ENCODE data around the gene CKB. TPM values are rescaled to one million over a fixed set of nuclear protein-coding genes. Genes with fewer than 3 reads are reported as not detected.

CKB gene
- total and polyA plus RNA-seq, 2 donors (not counting 1 experiment from before 2014, with no cell fraction given): 3.1 to 4.7 TPM

GRCh38 chr14:103509864-103510723 is 12.5 kb downstream of the CKB start:
- Histone ChIP-seq H4K20me1 (ENCODE audit: control insufficient read depth, insufficient read depth, low read length, poor library complexity, severe bottlenecking) (no peaks in the 10 kb centered on the region), H3K4me3 (ENCODE audit: control extremely low read depth in 1 of 5, extremely low read depth in 1 of 5, insufficient read depth in 1 of 5, low read depth in 2 of 5, low read length in 4 of 5) (no peak overlapping the region), H3K4me2 (replicated peaks; ENCODE audit: low read depth, low read length, poor library complexity, severe bottlenecking) (no peak overlapping the region), H3K27me3 (replicated peaks in 1 of 4; ENCODE audit: control extremely low read depth in 1 of 4, control insufficient read depth in 3 of 4, insufficient read depth in 4 of 4, low read length in 3 of 4) (no peaks in the 10 kb centered on the region), H3K4me1 (ENCODE audit: control insufficient read depth in 2 of 2, insufficient read depth in 2 of 2, low read length in 2 of 2) (no peaks in the 10 kb centered on the region), H3K27ac (ENCODE audit: low read length in 2 of 2) (no peak overlapping the region), H3K79me2 (ENCODE audit: control insufficient read depth, insufficient read depth, low read length) (no peaks in the 10 kb centered on the region), H3K36me3 (replicated peaks in 1 of 2; ENCODE audit: control extremely low read depth in 1 of 2, control insufficient read depth in 1 of 2, extremely low read depth in 1 of 2, insufficient read depth in 2 of 2, low read length in 1 of 2) (peaks cover 0 to 7% of the 10 kb centered on the region in 2 experiments), H3K9me3 (ENCODE audit: control extremely low read depth in 1 of 3, control insufficient read depth in 2 of 3, insufficient read depth in 1 of 3, low read length in 2 of 3) (no peaks in the 10 kb centered on the region), H3K9ac (ENCODE audit: low read length) (no peak overlapping the region), H2AFZ (ENCODE audit: insufficient read depth, low read depth, low read length, poor library complexity, severe bottlenecking) (no peak overlapping the region)
- no peaks in the 10 kb centered on the region for H3K27me3 Mint-ChIP-seq
- intact Hi-C loops (cut with micrococcal nuclease): no loop called here
- TF ChIP-seq CTCF (IDR thresholded peaks at IDR 0.05) (no peak), EZH2 (IDR thresholded peaks at IDR 0.05; ENCODE audit: borderline replicate concordance, insufficient read depth, low read depth, low read length, poor library complexity, severe bottlenecking) (no peak)
- H3K4me3 Mint-ChIP-seq: no peak overlapping the region
- H3K27ac Mint-ChIP-seq: no peak overlapping the region
- no peak for DNase-seq
- WGBS (ENCODE audit: insufficient coverage): 95% methylated on average over 10 of the region's 11 CpGs
- no peaks in the 10 kb centered on the region for H3K4me1 Mint-ChIP-seq
- no peaks in the 10 kb centered on the region for H3K9me3 Mint-ChIP-seq (ENCODE audit: insufficient read depth)
- no peak for ATAC-seq (ENCODE audit: low read depth)
- ChIA-PET CTCF (interaction anchor here (1.3 to 3.3 kb wide), 3 partner anchors 9 to 37 kb away, joined by 3 to 18 read pairs (median 15); no protein-coding TSS in a partner anchor), POLR2A (no interaction called here)
